B cell (primary cell): ENCODE data around the gene USP14.

Experiments
- EZH2 ChIP-seq: IDR thresholded peaks from 2 replicates; pipeline ENCODE4 v1.6.1; 2012; ENCODE audit warnings: borderline replicate concordance, low read depth, mild to moderate bottlenecking, moderate library complexity, low read length; ENCODE audit not compliant: insufficient read depth, poor library complexity, severe bottlenecking
- TF ChIP-seq, protein P1 (sequence below): fragments of 200-600 bp; IDR thresholded peaks from one replicate; pipeline ENCODE4 v1.8.0; 2022; ENCODE audit warnings: antibody characterized with exemption, mild to moderate bottlenecking

- no peak for TF ChIP-seq EZH2
- TF ChIP-seq, protein P1, sequence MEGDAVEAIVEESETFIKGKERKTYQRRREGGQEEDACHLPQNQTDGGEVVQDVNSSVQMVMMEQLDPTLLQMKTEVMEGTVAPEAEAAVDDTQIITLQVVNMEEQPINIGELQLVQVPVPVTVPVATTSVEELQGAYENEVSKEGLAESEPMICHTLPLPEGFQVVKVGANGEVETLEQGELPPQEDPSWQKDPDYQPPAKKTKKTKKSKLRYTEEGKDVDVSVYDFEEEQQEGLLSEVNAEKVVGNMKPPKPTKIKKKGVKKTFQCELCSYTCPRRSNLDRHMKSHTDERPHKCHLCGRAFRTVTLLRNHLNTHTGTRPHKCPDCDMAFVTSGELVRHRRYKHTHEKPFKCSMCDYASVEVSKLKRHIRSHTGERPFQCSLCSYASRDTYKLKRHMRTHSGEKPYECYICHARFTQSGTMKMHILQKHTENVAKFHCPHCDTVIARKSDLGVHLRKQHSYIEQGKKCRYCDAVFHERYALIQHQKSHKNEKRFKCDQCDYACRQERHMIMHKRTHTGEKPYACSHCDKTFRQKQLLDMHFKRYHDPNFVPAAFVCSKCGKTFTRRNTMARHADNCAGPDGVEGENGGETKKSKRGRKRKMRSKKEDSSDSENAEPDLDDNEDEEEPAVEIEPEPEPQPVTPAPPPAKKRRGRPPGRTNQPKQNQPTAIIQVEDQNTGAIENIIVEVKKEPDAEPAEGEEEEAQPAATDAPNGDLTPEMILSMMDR: no peak
Measured at GRCh38 chr18:212780-213179, 54.4 kb downstream of the USP14 start.
